Stimulated activated CD4-positive, alpha-beta T cell treated with anti-CD3 and anti-CD28 coated beads, Interleukin-1b, Interleukin-23, amount 100 ng/mL, for 48 hours (primary cell): ENCODE results near the gene RANBP1.

ENCODE experiments used
- DNase-seq: peaks from one replicate; pipeline ENCODE4 v3.0.0-alpha.2; 2020

Gene RANBP1

DNA sequence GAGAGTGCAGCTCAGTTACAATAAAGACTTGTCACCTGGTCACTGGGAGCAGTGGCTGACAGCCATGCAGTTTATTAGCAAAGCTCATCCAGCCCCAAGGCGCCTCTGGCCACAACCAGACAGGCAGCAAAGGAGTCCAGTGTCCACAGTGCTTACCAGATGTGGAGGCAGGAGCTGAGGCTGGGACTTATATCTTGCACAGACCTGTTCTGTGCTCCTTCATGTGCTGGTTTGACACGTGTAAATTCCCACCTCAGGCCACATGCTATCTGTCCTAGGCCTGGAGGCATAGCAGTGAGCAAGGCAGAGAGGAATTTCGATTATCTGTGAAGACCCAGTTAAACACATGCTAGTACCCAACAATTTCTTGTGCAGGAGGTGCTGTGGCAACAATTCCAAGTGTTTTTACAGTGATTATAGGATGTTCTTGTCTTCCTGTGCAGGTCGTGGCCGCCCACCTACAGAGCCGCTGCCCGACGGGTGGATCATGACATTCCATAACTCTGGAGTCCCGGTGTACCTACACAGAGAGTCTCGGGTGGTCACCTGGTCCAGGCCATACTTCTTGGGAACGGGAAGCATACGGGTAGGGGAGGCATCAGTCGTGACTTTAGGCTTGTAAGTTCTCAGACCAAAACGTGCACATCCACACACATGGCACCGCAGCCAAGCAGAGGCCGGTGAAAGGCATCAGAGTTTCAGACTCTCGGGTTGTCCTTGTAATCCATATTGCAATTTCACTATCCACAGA is 26.5 kb upstream of the RANBP1 start:
- DNase-seq: no peak

DNA sequence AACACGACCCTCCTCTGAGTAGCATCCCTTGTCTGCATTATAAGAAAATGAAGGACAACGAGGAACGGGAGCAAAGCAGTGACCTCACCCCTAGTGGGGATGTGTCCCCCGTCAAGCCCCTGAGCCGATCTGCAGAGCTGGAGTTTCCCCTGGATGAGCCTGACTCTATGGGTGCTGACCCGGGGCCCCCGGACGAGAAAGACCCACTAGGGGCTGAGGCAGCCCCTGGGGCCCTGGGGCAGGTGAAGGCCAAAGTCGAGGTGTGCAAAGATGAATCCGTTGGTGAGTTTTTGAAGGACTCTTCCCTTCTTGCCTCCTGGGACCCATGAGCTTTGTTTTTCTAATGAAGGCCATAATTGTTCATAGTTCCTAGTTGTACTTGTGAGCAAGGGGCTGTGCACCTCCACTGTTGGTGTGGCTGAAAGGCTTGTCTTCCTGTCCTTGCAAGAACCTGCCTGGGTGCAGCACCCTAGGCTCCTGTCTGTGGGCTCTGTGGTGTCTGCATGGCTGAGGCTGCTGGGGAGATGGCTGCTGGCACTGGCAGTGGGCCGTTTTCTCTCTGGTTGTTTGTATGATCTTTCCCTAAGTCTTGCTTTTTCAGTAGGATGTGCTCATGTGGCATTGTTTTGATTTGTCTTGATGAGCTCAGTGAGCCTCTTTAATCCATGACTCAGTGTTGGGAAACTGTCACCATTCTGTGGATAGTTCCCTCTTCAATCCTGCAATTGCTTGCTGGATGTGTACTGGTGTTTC is 25.8 kb upstream of the RANBP1 start:
- no peak for DNase-seq

DNA sequence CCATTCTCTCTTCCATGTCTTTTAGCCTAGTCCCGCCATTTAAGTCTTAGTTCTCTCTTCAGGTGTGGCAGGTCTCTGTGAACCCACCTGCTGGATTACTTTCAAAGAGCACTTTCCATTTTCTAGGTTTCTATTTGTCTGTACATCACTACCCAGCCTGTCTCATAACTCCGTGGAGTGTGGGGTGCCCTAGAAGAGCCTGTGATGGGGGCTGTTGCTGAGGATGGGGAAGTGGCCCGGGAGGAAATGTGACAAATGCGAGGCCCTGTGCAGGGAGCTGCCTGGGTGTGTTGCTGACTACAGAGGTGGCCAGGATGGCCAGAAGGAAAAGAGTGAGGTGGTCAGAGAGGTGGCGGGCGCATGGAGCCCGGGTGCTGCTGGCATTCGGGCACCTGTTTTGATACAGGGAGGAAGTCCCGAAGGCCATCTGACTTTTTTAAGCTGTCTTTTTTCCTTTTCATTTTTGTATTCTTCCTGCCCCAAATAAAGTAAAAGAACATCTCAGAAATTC is 25.1 kb upstream of the RANBP1 start:
- DNase-seq: no peak

- DNase-seq: no peak
Measured at GRCh38 chr22:20091690-20092476, 24.0 kb upstream of the RANBP1 start.

DNA sequence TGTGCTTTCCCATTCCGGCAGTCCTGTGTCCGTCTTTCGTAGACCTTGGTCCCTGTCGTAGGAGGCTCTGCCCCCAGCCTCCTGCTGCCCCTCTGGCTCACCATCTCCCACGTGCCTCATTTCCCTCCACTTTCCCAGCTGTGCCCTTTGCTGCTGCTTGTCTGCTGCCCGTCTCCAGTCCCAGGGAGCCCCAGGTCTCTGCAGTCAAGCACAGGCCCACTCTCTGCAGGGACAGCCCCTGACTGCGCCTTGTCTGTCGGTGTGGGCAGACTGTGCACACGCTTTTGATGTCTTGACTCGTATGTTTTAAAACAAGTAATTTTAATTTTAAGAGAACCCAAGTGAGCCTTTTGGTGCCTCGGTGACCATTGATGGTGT is 23.4 kb upstream of the RANBP1 start:
- DNase-seq: no peak

DNA sequence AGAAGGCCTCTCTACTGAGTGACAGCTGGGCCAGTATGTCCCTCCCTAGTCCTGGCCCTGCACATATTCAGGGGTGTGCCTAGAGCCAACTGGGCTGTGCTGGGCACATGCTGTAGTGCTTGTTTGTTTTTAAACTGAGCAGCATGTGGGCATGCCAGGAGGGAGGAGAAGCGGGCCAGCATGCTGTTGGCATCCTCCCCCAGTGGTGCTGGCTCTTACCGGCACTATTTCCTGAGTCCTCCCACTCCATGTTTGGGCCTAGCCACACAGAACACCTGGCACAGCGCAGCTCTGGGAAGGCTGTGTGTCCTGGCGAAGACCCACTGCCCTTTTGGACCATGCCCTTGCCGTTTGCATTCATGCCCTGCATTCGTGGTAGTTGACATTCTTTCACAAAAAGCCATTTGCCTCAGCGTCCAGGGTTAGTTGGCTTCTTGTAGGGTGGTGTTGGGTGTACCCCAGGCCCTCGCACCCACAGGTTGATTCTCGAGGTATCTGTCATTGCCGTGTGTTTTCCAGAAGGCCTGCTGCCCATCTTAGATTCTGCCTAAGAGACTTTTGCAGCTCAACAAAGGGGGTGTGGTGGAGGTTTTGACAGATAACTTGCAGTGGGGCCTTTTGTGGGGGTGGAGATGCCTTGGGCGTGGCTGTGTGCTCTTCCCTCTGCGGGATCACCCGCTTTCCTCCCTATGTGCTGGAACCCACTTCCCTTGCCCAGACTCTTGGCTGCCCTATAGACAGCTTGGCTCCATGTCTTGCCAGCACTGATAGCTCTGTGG is 22.3 kb upstream of the RANBP1 start:
- DNase-seq: no peak

DNA sequence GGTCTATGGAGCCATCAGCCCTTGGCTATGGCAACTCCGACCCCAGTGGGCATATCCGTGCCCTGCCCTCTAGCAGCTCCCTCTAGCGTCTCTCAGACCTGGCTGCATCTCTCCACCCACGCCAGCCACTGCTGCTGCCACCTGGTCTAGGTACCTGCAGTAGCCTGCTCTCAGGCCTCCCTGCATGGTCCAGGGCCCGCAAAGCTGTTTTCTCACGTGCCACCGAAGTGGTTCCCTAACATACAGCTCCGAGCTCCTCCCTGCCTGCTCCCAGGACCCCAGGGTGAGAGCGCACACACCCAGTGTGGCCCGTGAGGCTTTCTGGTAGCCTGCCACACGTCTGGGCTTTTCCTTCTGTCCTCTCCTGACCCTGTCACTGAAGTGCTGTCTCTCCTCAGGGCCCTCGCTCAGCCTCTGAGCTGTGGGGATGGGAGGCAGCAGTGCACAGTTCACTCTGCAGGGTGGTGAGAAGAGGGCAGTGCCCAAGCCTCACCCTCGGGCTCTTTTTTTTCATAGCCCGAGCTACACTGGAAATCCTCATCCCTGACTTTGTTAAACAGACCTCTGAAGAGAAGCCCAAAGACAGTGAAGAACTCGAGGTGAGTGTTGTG is 21.6 kb upstream of the RANBP1 start:
- DNase-seq: no peak

DNA sequence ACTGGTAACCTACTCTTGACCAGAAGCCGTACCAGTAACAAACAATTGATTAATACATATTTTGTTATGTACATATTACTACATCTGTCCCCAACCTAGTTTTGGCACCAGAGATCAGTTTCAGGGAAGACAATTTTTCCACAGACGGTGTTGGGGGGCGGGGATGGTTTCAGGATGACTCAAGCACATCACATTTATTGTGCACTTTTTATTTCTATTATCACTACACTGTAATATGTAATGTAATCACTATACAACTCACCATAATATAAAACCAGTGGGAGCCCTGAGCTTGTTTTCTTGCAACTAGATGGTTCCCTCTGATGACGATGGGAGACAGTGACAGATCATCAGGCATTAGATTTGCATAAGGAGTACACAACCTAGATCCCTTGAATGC is 20.4 kb upstream of the RANBP1 start:
- no peak for DNase-seq

GRCh38 chr22:20096574-20097420 is 19.1 kb upstream of the RANBP1 start:
- DNase-seq: no peak

- no peak for DNase-seq
Measured at GRCh38 chr22:20099099-20099711, 16.7 kb upstream of the RANBP1 start.

GRCh38 chr22:20101638-20102037 is 14.3 kb upstream of the RANBP1 start:
- no peak for DNase-seq

GRCh38 chr22:20102203-20102780 is 13.6 kb upstream of the RANBP1 start:
- no peak for DNase-seq

GRCh38 chr22:20105456-20106204 is 10.3 kb upstream of the RANBP1 start:
- no peak for DNase-seq

- no peak for DNase-seq
Measured at GRCh38 chr22:20106205-20106848, 9.6 kb upstream of the RANBP1 start.

DNA sequence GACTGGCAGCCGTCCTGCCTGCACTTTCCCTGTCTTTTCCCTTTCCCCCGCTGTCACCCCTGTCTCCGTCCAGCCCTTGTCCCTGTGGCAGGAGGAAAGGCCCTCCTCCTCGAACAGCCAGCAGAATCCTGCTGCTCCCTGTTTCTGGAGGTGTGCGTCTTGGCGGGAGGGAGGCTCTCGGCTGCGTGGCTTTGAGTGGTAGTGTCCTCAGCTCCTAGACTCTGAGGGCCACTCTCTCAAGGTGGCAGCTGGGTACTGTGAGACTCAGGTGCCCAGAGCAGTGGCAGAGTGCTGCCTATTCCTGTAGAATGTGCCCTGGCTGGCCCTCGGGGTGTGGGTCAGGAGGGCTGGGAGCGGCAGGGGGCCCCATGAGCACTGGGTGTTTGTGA is 9.1 kb upstream of the RANBP1 start:
- DNase-seq: no peak

GRCh38 chr22:20107471-20107901 is 8.4 kb upstream of the RANBP1 start:
- no peak for DNase-seq

- DNase-seq: no peak
Measured at GRCh38 chr22:20107951-20108756, 7.8 kb upstream of the RANBP1 start.

- DNase-seq: no peak
Measured at GRCh38 chr22:20108757-20109230, 7.1 kb upstream of the RANBP1 start.
